Hypothalamus (tissue), 51 donors: ENCODE data around the gene NANOS1.

Experiments
- DNase-seq, 51 donors: peaks; one replicate each; lab custom pipeline; 2025; lab: John Stamatoyannopoulos, UW

The NANOS1 gene, protein sequence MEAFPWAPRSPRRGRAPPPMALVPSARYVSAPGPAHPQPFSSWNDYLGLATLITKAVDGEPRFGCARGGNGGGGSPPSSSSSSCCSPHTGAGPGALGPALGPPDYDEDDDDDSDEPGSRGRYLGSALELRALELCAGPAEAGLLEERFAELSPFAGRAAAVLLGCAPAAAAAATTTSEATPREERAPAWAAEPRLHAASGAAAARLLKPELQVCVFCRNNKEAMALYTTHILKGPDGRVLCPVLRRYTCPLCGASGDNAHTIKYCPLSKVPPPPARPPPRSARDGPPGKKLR

DNA sequence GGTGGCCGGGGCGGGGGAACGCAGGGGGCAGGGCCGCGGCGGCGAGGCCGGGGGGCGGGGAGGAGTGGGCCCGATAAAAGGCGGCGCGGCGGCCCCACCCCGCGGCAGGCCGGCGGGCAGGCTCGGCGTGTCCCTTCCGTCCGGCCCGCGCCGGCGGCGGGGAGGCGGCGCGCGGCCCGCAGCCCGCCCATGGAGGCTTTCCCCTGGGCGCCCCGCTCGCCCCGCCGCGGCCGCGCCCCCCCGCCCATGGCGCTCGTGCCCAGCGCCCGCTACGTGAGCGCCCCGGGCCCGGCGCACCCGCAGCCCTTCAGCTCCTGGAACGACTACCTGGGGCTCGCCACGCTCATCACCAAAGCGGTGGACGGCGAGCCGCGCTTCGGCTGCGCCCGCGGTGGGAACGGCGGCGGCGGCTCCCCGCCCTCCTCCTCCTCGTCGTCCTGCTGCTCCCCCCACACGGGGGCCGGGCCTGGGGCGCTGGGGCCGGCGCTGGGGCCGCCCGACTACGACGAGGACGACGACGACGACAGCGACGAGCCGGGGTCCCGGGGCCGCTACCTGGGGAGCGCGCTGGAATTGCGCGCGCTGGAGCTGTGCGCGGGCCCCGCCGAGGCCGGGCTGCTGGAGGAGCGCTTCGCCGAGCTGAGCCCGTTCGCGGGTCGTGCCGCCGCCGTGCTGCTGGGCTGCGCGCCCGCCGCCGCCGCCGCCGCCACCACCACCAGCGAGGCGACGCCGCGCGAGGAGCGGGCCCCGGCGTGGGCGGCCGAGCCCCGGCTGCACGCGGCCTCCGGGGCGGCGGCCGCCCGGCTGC lies at the start of gene NANOS1:
TSS of gene NANOS1 (plus strand) at position 102 of the 808 bp plus-strand sequence. CDS start at position 190, 88 bp downstream.
- DNase-seq, result peak in 7 of 51 donors; percentile 10 to 59 (median 40)

DNA sequence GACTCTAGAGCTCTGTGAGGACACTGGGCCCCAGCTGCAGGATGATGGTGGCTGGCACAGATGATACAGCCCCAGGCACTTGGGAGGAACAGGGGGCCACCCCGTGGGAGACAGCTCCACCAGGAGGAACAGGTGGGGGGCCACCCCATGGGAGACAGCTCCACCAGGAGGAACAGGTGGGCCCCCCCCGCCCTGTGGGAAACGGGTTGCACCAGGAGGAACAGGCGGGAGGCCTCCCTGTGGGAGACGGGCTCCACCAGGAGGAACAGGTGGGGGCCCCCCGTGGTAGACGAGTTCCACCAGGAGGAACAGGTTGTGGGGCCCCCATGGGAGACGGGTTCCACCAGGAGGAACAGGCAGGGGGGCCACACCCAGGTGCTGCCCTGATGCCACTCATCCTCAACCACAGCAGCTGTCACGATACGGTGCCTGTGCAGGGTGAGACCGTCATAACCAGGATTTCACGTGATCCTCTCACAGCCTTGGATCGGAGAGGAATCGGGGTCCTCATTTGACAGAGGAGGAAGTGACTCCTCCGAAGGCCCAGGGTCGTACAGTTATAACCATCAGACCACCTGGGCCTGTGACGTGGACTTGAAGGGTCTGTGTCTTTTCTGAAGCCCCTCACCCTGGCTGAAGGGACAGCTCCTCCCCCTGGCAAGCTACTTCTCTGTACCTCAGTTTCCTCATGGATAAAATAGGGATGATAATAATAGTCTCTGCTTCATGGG lies 49.2 kb upstream of the NANOS1 start:
- no peak for DNase-seq

DNA sequence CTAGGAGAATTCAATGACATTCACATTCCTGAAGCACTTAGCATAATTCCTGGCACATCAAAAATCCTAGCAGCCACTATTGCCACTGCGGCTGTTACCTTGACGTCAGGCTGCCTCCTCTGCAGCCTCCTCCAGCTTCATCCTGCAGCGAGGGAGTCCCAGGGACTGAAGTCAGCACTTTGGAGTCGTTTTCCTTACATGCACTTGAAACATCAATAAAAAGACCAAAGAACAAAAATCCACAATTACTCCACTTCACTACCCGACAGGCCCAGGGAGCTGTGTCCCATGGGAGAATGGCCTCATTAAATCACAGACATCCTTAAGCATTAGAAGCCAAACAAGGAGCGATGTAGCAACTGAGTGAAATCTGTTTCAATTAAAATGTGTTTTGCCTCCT lies 48.6 kb upstream of the NANOS1 start:
- DNase-seq, result no peak

DNA sequence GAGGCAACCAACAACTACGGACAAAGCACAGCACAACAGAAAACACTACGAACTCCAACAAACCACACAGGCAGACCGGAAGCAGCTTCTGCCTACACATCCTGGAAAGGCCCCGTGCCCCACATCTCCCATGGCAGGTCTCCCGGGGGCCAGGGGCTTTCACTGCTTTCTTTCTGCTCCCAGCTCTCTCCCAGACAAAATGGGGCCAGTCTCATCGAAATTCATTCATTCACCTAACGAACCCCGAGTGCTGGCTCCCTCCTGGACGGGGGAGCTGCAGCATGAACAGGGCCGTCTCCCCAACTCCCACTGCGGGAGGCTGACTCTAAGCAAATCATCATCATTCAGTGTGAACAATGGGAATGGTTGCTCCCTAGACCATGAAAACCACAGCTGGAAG lies 47.6 kb upstream of the NANOS1 start:
- no peak for DNase-seq

DNA sequence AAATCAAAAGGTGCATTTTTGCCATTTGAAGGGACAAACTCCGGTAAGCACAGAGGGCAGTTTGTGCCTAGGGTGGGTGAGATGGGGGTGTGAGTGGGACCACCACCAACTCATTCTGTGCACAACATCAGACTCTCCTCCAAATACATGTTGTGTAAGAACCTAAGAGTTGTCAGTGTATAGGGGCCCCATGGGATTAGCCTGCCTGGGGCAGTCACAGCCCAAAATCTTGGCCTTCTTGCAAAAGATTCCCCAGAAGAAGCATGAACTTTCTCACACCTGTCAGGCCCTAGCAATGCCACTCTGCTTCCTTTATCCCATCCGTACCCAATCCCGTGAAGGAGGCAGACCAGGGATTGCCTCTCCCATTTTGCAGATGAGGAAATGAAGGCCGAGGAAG lies 47.1 kb upstream of the NANOS1 start:
- no peak for DNase-seq

DNA sequence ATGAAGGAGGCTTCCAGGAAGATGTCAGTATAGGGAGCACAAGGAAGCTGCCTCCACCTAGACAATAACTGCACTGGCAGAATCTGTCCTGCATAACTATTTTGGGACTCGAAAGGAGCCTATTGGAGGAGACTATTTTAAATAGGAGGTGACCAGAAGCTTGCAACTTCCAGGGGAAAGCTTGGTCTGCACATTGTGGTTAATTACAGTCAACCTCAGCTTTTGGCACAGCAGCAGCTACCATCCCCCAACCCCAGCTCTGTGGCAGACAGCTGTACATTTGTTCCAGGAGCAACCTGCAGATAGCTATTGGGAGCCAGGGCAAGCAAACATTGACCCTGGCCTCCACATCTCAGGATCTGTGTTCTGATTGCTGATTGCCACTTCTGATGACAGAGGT lies 46.3 kb upstream of the NANOS1 start:
- no peak for DNase-seq

DNA sequence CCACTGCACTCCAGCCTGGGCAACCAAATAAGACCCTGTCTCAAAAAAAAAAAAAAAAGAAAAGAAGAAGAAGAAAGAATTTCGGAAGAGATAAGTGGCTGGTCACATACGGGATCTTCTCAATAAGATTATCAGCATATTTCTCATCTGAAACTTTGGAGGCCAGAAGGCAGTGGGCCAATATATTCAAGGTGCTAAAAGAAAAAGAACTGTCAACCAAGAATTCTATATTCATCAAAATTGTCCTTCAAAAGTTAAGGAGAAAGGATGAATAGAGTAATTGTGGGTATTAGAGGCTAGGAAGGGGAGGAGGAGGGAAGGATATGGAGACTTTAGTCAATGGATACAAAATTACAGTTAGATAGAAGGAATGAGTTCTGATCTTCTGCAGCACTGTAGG lies 43.9 kb upstream of the NANOS1 start:
- DNase-seq, result no peak

DNA sequence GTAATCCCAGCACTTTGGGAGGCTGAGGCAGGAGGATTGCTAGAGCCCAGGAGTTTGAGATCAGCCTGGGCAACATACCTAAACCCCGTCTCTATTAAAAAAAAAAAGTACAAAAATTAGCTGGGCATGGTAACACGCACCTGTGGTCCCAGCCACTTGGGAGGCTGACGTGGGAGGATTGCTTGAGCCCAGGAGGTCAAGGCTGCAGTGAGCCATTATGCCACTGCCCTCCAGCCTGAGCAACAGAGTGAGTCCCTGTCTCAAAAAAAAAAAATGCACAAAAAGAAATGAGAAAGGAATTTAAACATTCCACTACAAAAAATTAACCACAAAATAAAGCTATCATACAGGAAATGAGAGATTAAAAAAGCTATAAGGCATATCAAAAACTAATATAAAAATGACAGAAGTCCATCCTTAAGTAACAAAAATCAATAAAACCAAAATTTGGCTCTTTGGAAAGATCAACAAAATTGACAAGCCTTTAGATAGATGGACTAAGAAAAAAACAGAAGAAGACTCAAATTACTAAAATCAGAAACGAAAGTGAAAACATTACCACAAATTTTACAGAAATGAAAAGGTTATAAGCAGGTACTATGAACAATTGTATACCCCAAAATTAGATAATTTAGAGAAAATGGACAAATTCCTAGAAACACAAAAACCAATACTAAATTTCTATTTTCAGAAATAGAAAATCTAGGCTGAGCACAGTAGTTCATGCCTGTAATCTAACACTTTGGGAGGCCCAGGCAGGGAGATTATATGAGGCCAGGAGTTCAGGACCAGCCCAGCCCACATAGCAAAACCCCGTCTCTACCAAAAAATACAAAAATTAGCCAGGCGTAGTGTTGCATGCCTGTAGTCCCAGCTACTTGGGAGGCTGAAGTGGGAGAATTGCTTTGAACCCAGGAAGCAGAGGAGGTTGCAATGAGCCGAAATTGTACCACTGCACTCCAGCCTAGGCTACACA lies 42.4 kb upstream of the NANOS1 start:
- no peak for DNase-seq

DNA sequence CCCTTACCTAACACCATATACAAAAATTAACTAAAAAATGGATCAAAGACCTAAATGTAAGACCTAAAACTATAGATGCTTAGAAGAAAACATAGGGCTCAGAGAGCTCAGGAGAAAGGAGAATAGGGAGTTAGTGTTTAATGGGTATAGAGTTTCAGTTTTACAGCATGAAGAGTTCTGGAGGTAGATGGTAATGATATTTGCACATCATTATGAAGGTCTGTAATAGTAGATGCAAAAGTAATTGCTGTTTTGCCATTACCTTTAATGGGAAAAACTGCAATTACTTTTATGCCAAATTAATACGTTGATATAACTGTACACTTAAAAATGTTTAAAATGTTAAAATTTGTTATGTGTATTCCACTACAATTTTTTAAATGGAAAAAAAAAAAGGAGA lies 39.2 kb upstream of the NANOS1 start:
- DNase-seq, result no peak

DNA sequence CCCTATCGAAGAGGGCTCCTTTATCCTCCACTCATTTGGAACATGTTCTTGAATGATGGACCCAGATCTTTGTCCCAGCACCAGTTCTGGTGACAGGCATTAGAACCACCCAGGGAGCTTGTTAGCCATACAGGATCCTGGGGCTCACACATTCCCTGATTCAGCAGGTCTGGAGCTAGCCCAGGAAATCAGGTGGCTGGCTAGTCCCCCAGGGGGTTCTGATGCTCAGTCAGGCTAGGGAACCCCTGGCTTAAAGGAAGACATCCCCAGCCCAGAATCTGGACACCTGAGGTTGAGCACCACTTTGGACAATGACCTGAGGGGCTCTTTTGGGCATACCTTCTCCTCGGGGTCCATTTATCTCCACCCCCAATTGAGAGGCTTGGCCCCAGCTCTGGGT lies 37.0 kb upstream of the NANOS1 start:
- DNase-seq, result no peak

DNA sequence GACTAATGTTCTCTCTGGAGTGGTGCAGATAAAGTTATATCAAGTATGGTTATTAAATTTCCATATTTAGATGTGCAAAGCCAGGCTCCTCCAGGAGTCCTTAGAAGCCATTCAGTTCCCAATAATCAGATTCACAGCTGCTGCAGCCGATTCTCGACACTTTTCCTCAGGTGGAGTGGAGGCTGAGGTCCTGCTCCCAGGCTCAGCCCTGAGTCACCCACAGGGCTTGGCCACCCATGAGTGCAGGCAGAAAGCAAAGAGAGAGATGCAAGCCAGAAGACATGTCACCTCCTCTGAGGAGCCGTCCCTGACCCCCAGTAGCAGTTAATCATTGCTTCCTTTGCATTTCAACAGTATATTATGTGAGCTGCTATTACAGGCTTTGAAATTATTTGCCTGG lies 36.3 kb upstream of the NANOS1 start:
- DNase-seq, result no peak

DNA sequence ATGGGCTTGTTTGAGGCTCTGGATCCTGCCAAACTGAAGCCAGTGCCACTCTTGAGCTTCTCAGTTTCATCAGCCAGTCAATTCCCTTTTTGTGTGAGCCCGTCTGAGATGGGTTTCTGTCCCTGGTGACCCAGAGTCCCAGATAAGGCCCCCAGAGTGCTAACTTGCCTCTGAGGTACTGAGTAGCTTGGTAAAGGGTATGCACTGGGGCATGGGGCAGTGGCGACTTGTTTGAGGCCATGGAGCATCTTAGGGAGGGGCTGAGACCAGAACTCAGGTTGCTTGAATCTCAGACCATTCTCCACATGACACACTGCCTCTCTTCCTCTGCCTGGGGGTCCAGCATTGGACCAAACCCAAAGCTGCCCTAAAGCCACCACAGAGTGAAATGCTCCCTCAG lies 35.2 kb upstream of the NANOS1 start:
- DNase-seq, result no peak

DNA sequence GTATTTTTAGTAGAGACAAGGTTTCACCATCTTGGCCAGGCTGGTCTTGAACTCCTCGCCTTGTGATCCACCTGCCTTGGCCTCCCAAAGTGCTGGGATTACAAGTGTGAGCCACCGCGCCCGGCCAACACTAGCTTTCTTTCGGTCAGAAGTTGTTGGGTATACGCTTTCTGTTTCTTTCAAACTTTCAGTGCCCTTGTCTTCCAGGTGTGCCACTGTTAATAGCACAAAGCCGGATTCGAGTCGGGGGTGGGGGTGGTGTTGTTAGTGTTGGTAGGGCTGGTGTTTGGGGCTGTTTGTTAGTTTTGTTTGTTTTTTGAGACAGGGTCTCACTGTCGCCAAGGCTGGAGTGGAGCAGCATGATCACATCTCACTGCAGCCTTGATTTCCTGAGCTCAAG lies 33.8 kb upstream of the NANOS1 start:
- no peak for DNase-seq

DNA sequence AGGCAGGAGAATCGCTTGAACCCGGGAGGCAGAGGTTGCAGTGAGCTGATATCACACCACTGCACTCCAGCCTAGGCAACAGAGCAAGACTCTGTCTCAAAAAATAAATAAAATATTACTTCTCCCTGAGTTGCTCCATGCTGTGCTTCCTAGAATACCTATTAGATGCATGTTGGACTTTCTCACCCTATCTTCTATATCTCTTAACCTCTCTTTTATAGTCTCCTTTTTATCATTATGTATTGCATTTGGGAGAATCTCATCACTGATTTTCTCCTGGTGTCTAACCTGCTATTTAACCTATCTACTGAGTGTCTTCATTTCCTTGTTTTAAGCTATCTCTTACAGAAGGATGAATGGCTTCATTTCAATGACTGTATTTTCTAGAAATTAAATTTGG lies 32.1 kb upstream of the NANOS1 start:
- DNase-seq, result no peak

DNA sequence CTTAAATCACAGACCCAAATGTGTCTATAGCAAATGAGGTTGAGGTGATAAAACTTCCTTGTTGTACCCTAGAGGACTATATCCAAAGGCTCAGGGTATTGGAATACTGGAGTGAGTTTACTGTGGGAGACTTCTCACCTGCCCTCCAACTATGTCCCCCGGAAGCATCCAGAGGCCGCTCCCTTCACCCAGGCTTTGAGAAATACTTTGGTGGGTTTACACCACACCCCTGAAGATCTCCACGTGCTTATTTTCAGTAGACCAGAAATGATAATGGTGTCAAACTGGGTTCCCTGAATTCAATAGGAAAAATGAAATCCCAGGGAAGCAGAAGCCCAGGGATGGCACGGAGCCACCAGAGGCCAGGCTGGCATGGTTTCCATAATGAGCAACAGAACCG lies 31.3 kb upstream of the NANOS1 start:
- no peak for DNase-seq

DNA sequence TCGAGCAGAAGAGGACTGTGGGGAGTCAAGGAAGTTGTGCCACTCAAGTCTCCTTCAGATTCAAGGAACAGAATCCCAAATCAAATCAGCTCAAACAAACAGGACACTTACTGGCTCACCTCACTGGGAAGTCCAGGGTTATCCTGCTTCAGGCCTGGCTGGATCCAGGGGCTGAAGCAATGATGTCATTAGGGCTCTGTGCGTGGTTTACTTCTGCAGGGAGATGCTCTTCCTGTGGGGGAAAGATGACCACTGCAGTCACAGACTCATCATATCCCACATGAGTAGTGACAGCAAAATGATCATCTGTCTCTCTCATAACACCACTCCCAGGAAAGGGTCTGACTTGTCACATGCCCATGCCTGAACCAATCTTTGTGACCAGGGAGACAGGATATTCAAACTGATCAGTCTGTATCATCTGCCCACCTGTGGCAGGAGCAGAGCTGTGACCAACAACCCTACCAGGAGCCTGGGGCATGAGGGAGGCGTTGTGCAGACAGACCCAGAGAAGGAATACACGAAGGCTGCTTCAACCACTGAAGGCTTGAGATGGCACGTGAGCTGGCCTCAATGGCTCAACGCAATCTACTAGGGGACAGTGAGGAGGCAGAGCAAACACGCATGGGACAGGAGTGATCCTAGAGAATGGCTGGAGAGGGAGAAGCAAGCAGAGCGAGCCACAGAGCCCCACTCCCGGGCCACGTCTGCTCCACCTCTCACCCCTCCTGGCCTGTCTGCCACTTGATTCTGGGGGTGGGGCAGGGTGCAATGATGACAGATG lies 27.6 kb upstream of the NANOS1 start:
- DNase-seq, result no peak

DNA sequence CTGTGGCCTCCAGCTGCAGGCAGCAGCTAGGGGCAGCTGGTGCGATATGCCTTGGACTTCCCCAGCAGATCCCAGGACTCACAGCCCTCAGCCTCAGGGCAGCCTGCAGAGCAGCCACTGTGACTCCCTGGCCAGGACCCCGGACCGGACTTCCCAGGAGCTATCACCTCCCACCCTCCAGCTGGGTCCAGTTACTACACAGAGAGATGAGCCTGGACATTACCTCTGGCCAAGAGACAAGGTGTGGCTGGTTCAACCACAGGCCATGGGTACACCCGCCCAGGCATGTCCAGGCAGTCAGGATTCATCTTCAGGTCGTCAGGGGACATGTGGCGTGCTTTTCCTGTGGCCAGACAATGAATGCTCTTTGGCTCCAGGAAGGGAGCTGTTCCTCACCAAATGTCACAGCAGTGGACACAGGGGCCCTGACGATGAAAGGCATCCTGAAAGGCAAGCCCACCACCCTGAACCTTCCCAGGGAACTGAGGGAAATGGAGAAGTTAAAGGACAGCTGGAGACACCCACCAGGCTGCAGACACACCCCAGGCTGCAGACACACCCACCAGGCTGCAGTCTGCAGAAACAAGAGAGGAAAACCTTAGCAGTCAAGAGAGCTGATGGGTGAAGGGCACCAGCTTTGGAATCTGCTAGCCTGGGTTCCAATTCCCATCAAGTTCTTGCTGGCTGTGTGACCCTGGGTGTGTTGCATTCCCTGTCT lies 25.8 kb upstream of the NANOS1 start:
- no peak for DNase-seq

DNA sequence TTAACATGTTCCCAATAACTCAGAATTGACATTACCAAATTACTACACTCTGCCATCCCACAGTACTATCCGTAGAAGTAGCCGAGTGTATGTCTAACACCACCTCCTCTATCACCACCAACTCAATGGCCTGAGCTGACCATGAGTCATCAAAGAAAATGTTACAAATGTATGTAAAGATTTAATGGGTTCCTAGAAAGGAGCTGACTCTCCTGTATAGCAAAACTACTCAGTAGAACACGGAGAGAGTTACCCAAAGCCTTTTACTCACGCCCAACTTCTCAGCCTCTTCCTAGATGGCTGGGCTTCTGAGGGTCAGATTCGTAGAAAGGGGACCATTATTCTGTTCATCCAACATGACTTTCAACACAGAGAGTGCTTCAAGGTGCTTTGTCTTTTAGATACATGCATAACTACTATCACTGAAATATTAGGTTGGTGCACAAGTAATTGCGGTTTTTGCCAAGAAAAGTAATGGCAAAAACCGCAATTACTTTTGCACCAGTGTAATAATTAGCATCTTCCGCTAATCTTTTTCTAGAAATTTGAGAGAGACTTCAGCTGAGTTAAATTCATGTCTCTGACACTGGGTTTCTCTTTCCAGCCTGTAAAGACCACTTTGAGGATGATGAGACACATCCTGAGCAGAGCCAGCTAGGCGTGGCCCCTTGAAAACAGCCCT lies 24.0 kb upstream of the NANOS1 start:
- DNase-seq, result no peak
